HG03025 (cell line): ENCODE measurements around the gene EVA1C.
A peak's percentile ranks its signal among the peaks of the same experiment; 100 is the strongest.
"Not testable (repeated sequence)": the region's sequence is repeated elsewhere in the genome, so short reads cannot be mapped to it uniquely, and the experiment has no call there.

Source experiments
- ATAC-seq: cut with Tn5 transposase; IDR thresholded peaks from one replicate; pipeline ENCODE4 v1.9.1; 2021; ENCODE audit warnings: mild to moderate bottlenecking, moderate library complexity; ENCODE audit not compliant: unreplicated experiment, low FRiP score

EVA1C gene

DNA sequence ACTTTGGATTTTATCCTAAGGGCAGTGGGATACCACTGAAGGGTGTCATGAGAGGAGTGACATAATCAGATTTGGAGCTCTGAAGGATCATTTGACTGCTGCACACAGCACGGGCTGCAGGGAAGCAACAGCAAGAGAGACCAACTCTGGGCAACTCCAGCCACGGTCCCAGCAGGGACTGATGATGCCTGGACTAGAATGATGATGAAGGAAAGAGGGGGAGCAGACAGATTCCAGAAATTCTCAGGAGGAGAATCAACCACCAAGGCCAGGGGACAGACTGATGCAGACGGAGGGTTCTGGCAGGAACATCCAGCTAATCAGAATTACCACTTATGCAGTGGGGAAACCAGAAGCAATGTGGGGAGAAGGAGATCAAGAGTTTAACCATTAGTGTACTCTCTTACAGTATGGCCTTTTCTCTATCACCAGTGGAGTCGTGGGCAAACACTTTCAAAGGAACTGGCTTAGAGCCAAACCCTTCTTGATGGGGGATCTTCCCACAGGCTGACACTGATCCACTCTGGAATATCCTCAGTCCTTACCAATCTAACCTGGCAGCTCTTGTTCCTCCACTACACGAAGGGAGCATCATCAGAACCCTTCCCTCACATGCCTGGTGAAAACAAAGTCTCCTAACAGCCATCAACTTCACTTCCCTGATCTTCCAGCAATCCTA is 23.0 kb upstream of the EVA1C start:
- ATAC-seq = no peak

GRCh38 chr21:32390537-32391224 is 21.8 kb upstream of the EVA1C start:
- ATAC-seq = not testable (repeated sequence)

- no peak for ATAC-seq
These were observed 20.8 kb upstream of the EVA1C start for GRCh38 chr21:32391755-32392154.

DNA sequence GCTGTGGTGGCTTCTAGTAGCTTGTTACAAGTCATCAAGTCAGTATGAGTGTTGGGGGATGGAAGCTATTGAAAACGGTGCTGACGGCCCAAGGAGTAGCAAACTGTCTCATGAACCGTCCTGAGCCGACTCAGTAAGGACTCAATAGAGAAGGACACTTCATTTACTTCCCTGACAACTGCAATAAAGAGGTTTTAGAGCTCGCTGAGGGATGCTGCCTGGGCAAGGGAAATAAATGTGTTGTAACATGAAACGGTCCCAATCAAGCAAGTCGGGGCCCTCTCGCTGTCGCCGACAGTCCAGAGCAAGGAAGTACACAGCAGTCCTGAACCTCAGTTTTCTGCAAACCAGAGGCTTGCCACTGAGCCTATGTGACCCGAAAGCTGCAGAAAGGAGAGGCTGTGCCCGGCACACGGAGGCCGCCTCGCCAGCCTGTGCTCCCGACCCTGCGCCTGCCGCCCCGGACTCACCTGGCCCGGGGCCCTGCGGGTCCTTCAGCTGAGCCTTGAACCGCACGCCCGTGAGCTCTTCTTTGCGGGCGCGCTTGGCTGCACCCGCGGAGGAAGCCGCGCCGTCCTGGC is 20.1 kb upstream of the EVA1C start:
- peak; percentile 46 for ATAC-seq

GRCh38 chr21:32392880-32393676 is 19.4 kb upstream of the EVA1C start, which contains the start of gene URB1:
URB1 (minus strand) TSS chr21:32393012; CDS start chr21:32392910, 102 bp downstream.
- ATAC-seq = peak; percentile 85

GRCh38 chr21:32393677-32394001 is 18.9 kb upstream of the EVA1C start:
- no peak for ATAC-seq

DNA sequence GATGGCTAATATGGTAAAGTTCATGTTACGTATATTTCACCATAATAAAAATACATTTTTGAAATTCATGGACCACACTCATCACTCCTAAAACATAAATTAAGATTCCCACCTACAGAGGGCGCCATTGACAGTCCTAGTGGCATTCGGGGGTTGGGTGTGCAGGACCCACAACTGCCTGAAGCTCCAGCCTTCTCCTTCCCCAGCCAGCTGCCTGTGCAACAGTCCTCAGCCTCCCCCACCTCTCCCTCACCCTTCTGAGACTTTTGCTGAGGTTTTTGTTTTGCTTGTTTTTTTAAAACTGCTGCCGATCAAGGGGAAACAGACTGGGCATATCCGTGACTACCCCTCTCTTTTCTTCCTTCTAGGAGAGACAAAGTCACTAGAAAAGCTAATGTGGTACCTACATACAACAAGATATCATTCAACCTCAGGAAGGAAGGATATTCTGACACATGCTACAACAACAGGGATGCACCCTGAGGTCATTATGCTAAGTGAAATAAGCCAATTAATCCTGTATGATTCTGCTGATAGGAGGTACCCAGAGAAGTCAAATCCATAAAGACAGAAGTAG is 9.2 kb upstream of the EVA1C start:
- ATAC-seq = no peak

DNA sequence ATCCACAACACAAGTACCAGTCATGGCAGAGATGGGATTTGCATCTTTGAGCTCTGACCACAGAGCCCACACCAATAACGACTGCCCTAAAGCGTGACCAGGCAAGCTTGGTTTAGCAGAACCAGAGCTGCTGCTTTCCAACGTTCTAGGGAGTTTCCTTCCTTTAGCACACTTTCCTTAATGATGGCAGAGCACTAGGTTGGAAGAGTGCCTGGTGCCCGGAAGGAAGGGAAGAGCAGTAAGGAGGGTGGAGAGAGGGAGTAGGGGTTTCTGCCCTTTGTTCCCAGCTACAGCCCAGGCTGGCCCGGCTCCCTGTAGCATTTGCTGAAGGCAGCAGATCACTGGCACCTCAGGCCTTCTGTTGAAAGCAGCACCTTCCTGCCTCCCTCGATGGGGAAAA is 6.1 kb upstream of the EVA1C start:
- no peak for ATAC-seq

DNA sequence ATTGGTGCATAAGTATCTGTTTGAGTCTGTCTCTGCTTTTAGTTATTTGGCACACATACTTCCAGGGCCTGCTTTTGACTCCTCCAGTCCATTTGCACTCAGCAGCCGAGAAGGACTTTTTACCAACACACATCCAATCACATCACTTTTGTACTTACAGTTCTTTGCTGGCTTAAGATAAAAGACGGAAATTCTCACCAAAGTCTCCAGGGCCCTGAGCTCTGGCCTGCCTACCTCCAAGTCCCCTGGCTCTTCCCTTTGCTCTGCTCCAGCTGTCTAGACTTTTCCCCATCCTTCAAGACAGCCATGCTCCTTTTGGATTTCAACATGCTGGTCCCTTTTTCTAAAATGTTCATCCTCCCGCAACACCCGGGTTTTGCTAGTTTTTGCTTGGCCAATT is 2.2 kb upstream of the EVA1C start:
- no peak for ATAC-seq

DNA sequence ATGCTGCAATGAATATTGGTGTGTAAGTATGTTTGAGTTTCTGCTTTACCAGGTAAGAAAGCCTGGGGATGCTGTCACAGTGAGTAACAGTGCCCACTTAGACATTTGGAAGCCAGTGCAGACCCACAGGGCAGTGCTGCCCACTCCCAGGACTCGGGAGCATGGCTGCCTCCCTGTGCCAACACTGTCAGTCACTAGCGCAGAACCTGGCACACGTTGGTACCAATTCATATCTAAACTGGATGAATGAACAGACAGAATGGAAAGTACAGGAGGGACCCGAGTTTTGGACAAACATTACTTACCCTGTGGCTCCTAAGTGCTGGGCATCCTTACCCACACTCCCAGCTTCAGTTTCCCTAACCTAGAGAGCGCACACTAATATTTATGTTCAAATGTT is 1.6 kb upstream of the EVA1C start:
- ATAC-seq = no peak

- ATAC-seq = no peak
These were observed 950 bp upstream of the EVA1C start for GRCh38 chr21:32411350-32412161.

GRCh38 chr21:32413015-32413504 is 554 bp downstream of the EVA1C start:
- ATAC-seq = no peak

GRCh38 chr21:32413697-32414578 is 1.4 kb downstream of the EVA1C start:
- no peak for ATAC-seq

DNA sequence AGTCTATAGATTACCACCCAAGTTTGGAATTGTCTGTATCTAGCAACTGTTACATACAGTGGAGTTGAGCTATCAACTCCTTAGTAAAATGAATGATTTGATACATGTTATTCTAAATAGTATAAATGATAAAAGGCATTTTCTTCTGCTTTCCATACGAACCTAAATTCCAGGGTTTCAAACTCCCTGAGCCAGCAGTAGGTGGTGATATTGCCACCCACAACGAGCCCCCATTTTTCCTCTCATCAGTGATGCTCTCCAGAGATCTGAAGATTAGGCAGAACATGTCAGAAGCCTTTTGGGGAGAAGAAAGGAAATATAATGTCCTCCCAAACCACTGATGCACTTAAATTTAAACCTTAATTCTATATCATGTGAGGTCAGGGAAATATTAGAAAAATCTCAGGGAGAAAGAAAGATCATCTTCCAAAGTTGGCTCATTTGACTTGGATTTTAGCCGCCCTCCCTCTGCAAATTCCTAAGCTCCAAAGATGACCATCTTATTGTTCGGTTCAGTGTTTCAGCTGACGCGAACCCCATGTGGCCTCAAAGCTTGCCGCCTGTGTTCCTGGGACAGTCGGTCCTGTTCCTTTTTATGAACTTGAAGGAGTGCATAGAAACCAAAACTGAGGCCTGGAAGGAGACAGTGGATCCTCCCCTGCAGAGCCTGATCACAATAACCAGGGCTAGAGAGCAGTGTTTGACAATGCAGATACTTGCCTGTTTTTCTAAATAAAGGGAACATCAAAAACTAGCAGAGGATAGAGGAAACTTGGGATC is 2.3 kb downstream of the EVA1C start:
- ATAC-seq = no peak

GRCh38 chr21:32415451-32416398 is 3.2 kb downstream of the EVA1C start:
- no peak for ATAC-seq

DNA sequence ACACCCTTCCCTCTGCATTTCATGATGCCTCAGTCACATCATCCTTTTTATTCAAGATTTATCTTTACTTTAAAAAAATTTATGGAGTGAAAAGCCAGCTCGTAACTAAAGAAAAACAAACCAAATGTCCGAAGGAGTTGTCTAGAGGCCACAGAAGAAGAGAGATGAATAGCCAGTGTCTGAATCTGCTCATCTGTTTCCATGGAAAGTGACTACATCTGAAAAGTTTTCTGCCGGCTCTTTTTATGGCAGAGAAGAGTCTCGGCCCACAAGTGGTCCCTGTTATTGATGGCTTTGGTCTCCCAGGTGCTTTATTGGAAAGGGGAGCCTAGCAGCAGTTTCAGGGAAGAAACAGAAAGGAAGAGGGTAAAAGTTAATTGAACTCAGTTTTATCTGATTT is 5.6 kb downstream of the EVA1C start:
- no peak for ATAC-seq

- no peak for ATAC-seq
These were observed 9.6 kb downstream of the EVA1C start for GRCh38 chr21:32422064-32422463.
